Thyroid gland (tissue), 4 donors: ENCODE data around the gene ANKRD63. TPM values are rescaled to one million over a fixed set of nuclear protein-coding genes. Genes with fewer than 3 reads are reported as not detected.

Experiments
- DNase-seq, 2 donors: peaks; one replicate each; pipeline ENCODE4 v3.0.0-alpha.2; 2019
- H3K27ac ChIP-seq, 3 donors: fragments of 200-600 bp; sonication (generic); 1 replicate in 2 of 3; 2 replicates in 1 of 3; pipeline ENCODE4 v1.5.1; 2016 to 2019; ENCODE audit warnings: mild to moderate bottlenecking in 1 of 3, moderate library complexity in 1 of 3
- H3K27me3 ChIP-seq: fragments of 200-600 bp; sonication (generic); one replicate; pipeline ENCODE4 v1.5.1; 2019
- H3K36me3 ChIP-seq, 2 donors: fragments of 200-600 bp; sonication (generic); one replicate each; pipeline ENCODE4 v1.5.1; 2016 to 2019
- H3K4me1 ChIP-seq, 2 donors: fragments of 200-600 bp; sonication (generic); one replicate each; pipeline ENCODE4 v1.5.1; 2017 to 2019
- H3K4me3 ChIP-seq, 3 donors: fragments of 200-600 bp; sonication (generic); replicated peaks in 1 of 3; 1 replicate in 2 of 3; 2 replicates in 1 of 3; pipeline ENCODE4 v1.5.1; 2016; ENCODE audit warnings: mild to moderate bottlenecking in 1 of 3
- H3K9me3 ChIP-seq: fragments of 200-600 bp; sonication (generic); one replicate; pipeline ENCODE4 v1.5.1; 2017
- POLR2A ChIP-seq, 2 donors: fragments of 450-650 bp; IDR thresholded peaks; one replicate each; pipeline ENCODE4 v1.6.1; 2017; ENCODE audit warnings: antibody characterized with exemption in 2 of 2, mild to moderate bottlenecking in 2 of 2, moderate library complexity in 1 of 2
- WGBS, 2 donors: methylation state at CpG; one replicate each; pipeline ENCODE4 v1.1.5; 2017; 5-methylcytosine and 5-hydroxymethylcytosine counted together
- intact Hi-C: fragments of 100-400 bp; cut with DNase I; formaldehyde crosslinking; loops from one replicate; pipeline ENCODE4 v1.15.1; 2023
- total RNA-seq, 4 donors: library from RNA; depleted of rRNA; stranded (reverse); fragments of >200 nt; gene quantifications; one replicate each; pipeline ENCODE4 v1.2.3, GENCODE V29; 2016
- TF ChIP-seq, protein P1 (sequence below), 6 experiments: fragments of 200-600 bp in 3 of 6; fragments of 450-650 bp in 3 of 6; sonication (generic) in 3 of 6; IDR thresholded peaks; one replicate each; pipeline ENCODE4 v1.5.1; 2016 to 2019; ENCODE audit warnings: antibody characterized with exemption in 6 of 6, mild to moderate bottlenecking in 2 of 6, inconsistent platforms in 1 of 6, moderate library complexity in 1 of 6

The ANKRD63 gene
- total RNA-seq, 4 donors from 2014 or later, result 2.1 TPM; not detected in 3

DNA sequence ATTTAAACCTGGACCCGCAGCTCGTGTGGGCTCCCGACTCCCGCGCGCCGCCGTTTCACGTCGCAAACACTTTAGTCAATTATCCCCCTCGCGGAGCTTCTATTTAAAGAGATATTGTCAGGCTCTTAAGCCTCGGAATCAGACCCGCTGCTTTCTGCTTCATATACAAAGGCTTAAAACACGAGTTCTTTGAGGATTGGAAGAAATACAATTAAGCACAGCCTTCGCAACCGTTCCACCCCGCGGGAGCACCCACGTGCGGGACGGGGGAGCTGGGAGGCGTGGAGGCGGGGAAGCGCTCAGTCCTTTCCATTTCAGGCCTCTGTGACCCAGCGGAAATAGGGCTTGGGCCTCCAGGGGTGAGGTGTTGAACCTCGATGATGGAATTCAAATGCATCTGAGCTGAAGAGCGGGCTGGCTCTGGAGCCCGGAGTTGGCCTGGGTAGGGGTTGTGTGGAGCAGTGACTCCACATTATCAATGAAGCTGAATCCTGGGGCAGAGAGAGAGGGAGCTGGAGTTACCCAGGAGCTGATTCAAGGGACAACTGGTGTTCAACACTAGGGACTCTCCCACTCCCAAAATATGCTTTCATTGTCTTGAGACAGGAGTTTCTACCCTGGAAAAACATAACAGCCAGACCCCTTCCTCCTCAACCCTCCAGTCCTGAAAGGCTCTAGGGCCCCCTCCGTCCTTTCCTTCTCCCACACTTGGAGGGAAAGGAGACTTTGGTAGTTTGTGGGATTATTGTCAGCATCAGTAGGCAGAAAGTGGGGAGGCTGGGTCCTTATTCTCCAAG is 2.4 kb downstream of the ANKRD63 start:
- no peaks in the 10 kb centered on the region for H3K36me3 ChIP-seq
- DNase-seq, result no peak
- intact Hi-C loops, result loop anchor here (5.0 kb wide), 2 partner anchors 77 to 142 kb away; partner anchors contain the start of gene DISP2
- no peak overlapping the region for H3K27ac ChIP-seq
- H3K4me3 ChIP-seq, result no peak overlapping the region
- 48 to 50% methylated on average over 30 of the region's 30 CpGs for WGBS, 2 donors
- H3K27me3 ChIP-seq, result peaks cover 15% of the 10 kb centered on the region
- no peaks in the 10 kb centered on the region for H3K9me3 ChIP-seq
- peaks cover 21 to 49% of the 10 kb centered on the region in 2 donors for H3K4me1 ChIP-seq
- no peak for TF ChIP-seq POLR2A (IDR thresholded peaks at IDR 0.05)
- TF ChIP-seq, protein P1, sequence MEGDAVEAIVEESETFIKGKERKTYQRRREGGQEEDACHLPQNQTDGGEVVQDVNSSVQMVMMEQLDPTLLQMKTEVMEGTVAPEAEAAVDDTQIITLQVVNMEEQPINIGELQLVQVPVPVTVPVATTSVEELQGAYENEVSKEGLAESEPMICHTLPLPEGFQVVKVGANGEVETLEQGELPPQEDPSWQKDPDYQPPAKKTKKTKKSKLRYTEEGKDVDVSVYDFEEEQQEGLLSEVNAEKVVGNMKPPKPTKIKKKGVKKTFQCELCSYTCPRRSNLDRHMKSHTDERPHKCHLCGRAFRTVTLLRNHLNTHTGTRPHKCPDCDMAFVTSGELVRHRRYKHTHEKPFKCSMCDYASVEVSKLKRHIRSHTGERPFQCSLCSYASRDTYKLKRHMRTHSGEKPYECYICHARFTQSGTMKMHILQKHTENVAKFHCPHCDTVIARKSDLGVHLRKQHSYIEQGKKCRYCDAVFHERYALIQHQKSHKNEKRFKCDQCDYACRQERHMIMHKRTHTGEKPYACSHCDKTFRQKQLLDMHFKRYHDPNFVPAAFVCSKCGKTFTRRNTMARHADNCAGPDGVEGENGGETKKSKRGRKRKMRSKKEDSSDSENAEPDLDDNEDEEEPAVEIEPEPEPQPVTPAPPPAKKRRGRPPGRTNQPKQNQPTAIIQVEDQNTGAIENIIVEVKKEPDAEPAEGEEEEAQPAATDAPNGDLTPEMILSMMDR (IDR thresholded peaks at IDR 0.05), result no peak

DNA sequence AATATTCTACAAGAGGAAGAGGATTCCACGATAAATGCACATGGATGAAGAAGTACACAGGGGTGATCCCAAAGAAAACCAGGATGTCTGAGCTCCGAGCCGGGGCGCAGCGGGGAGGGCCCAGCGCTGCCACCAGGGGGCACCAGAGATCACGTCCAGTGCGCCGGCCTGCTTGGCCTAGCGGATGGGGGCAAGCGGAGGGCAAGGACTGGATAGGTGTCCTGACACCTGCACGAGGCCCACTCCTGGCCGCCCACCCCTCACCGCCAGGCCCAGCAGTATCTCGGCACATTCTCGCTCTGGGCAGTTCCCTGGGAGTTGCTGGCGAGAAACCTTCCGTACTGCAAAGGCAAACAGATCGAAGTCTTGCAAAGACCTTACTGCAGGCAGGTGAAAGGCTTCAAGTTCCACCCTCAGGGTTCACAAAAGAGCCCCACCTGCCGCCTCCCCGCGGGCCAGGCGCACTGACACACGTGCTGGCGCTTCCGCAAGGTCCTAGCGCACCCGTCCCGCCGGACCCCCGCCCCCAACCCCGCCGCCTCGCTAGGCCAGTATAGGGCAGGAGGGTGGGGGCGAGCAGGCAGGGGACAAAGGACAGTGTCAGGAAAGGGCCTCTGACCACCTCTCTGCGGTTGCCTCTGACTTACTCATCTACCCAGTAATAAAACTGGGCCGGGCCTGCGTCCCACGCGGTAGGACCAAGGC is 3.3 kb downstream of the ANKRD63 start:
- no peak overlapping the region for H3K4me3 ChIP-seq

DNA sequence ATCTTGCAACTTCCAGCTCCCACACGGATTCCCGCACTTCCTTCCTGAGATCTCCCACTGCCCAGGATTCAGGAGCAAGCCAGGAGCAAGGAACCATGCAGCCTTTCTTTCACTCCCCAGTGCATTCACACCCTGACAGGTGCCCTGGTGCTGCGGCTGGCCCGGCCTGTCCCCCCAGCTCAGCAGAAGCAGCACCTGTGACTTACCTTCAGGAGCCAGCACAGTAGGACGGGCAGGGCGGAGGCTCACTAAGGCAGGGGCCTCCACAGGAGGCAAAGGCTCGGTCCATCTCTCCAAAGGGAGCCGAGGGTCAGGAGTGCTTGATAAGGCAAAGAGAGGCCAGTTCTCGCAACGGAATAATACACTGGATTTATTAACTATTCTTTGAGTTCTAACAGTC is 4.8 kb downstream of the ANKRD63 start:
- peaks cover 3 to 6% of the 10 kb centered on the region in 2 donors for H3K36me3 ChIP-seq
- H3K4me1 ChIP-seq, result peaks cover 17 to 41% of the 10 kb centered on the region in 2 donors
- H3K4me3 ChIP-seq, result no peak overlapping the region
- no peak for TF ChIP-seq POLR2A (IDR thresholded peaks at IDR 0.05)
- TF ChIP-seq, protein P1 (IDR thresholded peaks at IDR 0.05), result no peak
- H3K9me3 ChIP-seq, result no peaks in the 10 kb centered on the region
- H3K27ac ChIP-seq, result no peak overlapping the region
- peaks cover 12% of the 10 kb centered on the region for H3K27me3 ChIP-seq
- 61 to 76% methylated on average over 9 to 10 of the region's 10 CpGs for WGBS, 2 donors
- intact Hi-C loops, result no loop called here
- no peak for DNase-seq

More for the DNA sequence above, 3.3 kb downstream of the ANKRD63 start:
- WGBS, 2 donors, result 4 to 16% methylated on average over 13 to 25 of the region's 40 CpGs
- intact Hi-C loops, result loop anchor here (5.0 kb wide), 2 partner anchors 78 to 143 kb away; partner anchors contain the start of gene DISP2
- Histone ChIP-seq H3K9me3 (no peaks in the 10 kb centered on the region), H3K27me3 (peaks cover 15% of the 10 kb centered on the region), H3K36me3 (no peaks in the 10 kb centered on the region), H3K4me1 (peaks cover 21 to 49% of the 10 kb centered on the region in 2 donors), H3K27ac (no peak overlapping the region)
- DNase-seq, result peak; percentile 68 to 77
- TF ChIP-seq, protein P1 (IDR thresholded peaks at IDR 0.05), result peak; percentile 89 to 98 (median 94)
- no peak for TF ChIP-seq POLR2A (IDR thresholded peaks at IDR 0.05)

DNA sequence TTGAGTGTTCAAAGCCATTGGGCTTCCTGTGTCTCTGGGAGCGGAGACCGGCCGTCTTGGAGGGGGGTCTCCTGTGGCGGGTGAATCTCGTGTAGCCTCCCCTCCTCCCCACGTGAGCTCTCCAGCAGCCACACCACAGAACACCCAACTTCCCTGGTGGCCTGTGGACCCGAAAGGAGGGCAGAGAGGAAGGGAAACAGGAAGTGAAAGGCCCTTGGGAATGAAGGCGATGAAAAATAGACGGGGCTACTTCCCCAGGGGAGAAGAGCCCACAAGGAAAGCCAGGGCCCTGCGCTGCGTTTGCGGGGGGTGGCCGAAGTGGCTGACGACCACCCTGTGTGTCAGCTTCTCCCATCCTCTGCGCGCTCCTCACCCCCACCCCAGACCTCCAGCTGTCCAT is 5.4 kb downstream of the ANKRD63 start:
- DNase-seq, result no peak
- 64 to 81% methylated on average over 16 of the region's 16 CpGs for WGBS, 2 donors
- Histone ChIP-seq H3K27ac (no peak overlapping the region), H3K9me3 (no peaks in the 10 kb centered on the region), H3K4me1 (peaks cover 12 to 36% of the 10 kb centered on the region in 2 donors), H3K4me3 (no peak overlapping the region), H3K27me3 (peaks cover 7% of the 10 kb centered on the region), H3K36me3 (peaks cover 3 to 6% of the 10 kb centered on the region in 2 donors)
- intact Hi-C loops, result no loop called here
- TF ChIP-seq, protein P1 (IDR thresholded peaks at IDR 0.05), result no peak
